Spleen (tissue), 7 donors: Measurements from ENCODE around the gene LTF.

Experiments used
- CTCF ChIP-seq, 11 experiments: fragments of 200-600 bp in 7 of 11; fragments of 450-650 bp in 4 of 11; sonication (generic) in 4 of 11; IDR thresholded peaks in 8 of 11; conservative IDR thresholded peaks in 3 of 11; 1 replicate in 7 of 11; 2 replicates in 4 of 11; pipeline versions ENCODE4 v1.4.0 to v1.8.0; 2016 to 2021; ENCODE audit warnings: antibody characterized with exemption in 11 of 11, inconsistent platforms in 4 of 11, mild to moderate bottlenecking in 1 of 11
- POLR2A ChIP-seq, 3 donors: fragments of 450-650 bp; IDR thresholded peaks; one replicate each; pipeline ENCODE4 v1.5.1; 2017; ENCODE audit warnings: antibody characterized with exemption in 3 of 3, mild to moderate bottlenecking in 1 of 3
- POLR2AphosphoS5 ChIP-seq, 3 donors: sonication (generic); formaldehyde crosslinking; IDR thresholded peaks; one replicate each; pipeline ENCODE4 v1.5.1; 2017; ENCODE audit warnings: antibody characterized with exemption in 3 of 3
- donor health status: DM: no; HTN: no; CAD: no; lungs with moderate emphysema.
- donor health status: DM: no; HTN: no; CAD: no.
- donor health status: DM: no; HTN: no; CAD: no.

- TF ChIP-seq CTCF (IDR thresholded peaks at IDR 0.05 in 8 of 11, conservative IDR thresholded peaks at IDR 0.05 in 3 of 11) (no peak), POLR2A (IDR thresholded peaks at IDR 0.05) (no peak), POLR2AphosphoS5 (IDR thresholded peaks at IDR 0.05) (no peak)
Measured at GRCh38 chr3:46419816-46420215, 44.9 kb downstream of the LTF start.
